HepG2 (cell line): ENCODE data around the gene MED28. TPM values are rescaled to one million over a fixed set of nuclear protein-coding genes. Genes with fewer than 3 reads are reported as not detected.

Experiments used
- ELF4 ChIP-seq: sonication (generic); formaldehyde crosslinking; IDR thresholded peaks from 2 replicates; pipeline ENCODE4 v1.5.0; 2020; ENCODE audit warnings: missing genetic modification reagents, mild to moderate bottlenecking, moderate library complexity, borderline replicate concordance
- HNRNPLL ChIP-seq: fragments of 200-400 bp; formaldehyde crosslinking; IDR thresholded peaks from 2 replicates; pipeline ENCODE4 v1.6.1; 2017; ENCODE audit warnings: mild to moderate bottlenecking, low read depth, low read length; ENCODE audit not compliant: poor library complexity, severe bottlenecking
- KLF6 ChIP-seq: IDR thresholded peaks from 2 replicates; pipeline ENCODE4 v1.8.0; 2016; ENCODE audit warnings: missing biosample characterization, missing genetic modification reagents
- LCORL ChIP-seq, 2 experiments: fragments of 450-650 bp in 1 of 2; sonication (generic) in 1 of 2; formaldehyde crosslinking in 1 of 2; IDR thresholded peaks; 2 replicates each; pipeline versions ENCODE4 v1.5.0 to v1.6.1; 2017 to 2020; ENCODE audit warnings: antibody characterized with exemption in 1 of 2, missing genetic modification reagents in 1 of 2
- NBN ChIP-seq: fragments of 450-650 bp; conservative IDR thresholded peaks from 2 replicates; pipeline ENCODE4 v1.6.1; 2017
- NFKB2 ChIP-seq: sonication (generic); formaldehyde crosslinking; IDR thresholded peaks from 2 replicates; pipeline ENCODE4 v1.4.0; 2020; ENCODE audit warnings: missing genetic modification reagents, borderline replicate concordance
- PRMT3 ChIP-seq: sonication (generic); formaldehyde crosslinking; IDR thresholded peaks from 2 replicates; pipeline ENCODE4 v1.8.1; 2022; ENCODE audit warnings: low read depth, mild to moderate bottlenecking, moderate library complexity, missing genetic modification reagents, borderline replicate concordance
- RFXAP ChIP-seq: sonication (generic); formaldehyde crosslinking; IDR thresholded peaks from 2 replicates; pipeline ENCODE4 v1.4.0; 2020; ENCODE audit warnings: missing genetic modification reagents, borderline replicate concordance
- SAP130 ChIP-seq: IDR thresholded peaks from 2 replicates; pipeline ENCODE4 v1.6.1; 2016; ENCODE audit warnings: low read depth
- SMARCC2 ChIP-seq: fragments of 450-650 bp; IDR thresholded peaks from 2 replicates; pipeline ENCODE4 v1.6.1; 2017; ENCODE audit warnings: antibody characterized with exemption, mild to moderate bottlenecking
- U2AF1 ChIP-seq: fragments of 200-400 bp; formaldehyde crosslinking; optimal IDR thresholded peaks from 2 replicates; pipeline ENCODE3; 2017; ENCODE audit warnings: mild to moderate bottlenecking, low read depth, low read length
- ZIK1 ChIP-seq: sonication (generic); formaldehyde crosslinking; IDR thresholded peaks from 2 replicates; pipeline ENCODE4 v1.5.0; 2020; ENCODE audit warnings: mild to moderate bottlenecking, low read depth, missing genetic modification reagents, borderline replicate concordance
- ZNF160 ChIP-seq: sonication (generic); formaldehyde crosslinking; IDR thresholded peaks from 2 replicates; pipeline ENCODE4 v1.8.0; 2022; ENCODE audit warnings: mild to moderate bottlenecking, inconsistent platforms, missing genetic modification reagents
- ZNF878 ChIP-seq: sonication (generic); formaldehyde crosslinking; IDR thresholded peaks from 2 replicates; pipeline ENCODE4 v1.8.1; 2023; ENCODE audit warnings: mild to moderate bottlenecking, missing genetic modification reagents, moderate library complexity
- polyA plus RNA-seq, 8 experiments: library from polyadenylated mRNA; depleted of rRNA in 3 of 8; stranded (reverse) in 7 of 8; unstranded in 1 of 8; fragments of >200 nt; fragmentation: Illumina TruSeq in 4 of 8; extraction: Trizol in 4 of 8; gene quantifications; 2 replicates each; pipeline versions ENCODE4 v1.2.1 to v1.2.3, GENCODE V29; 2011 to 2016; ENCODE audit warnings: low read depth in 4 of 8, missing spikeins in 1 of 8, mixed read lengths in 1 of 8; ENCODE audit not compliant: insufficient read depth in 1 of 8
- total RNA-seq, 5 experiments: library from RNA; depleted of rRNA; stranded (reverse); fragments of >200 nt; fragmentation: Illumina TruSeq; extraction: Trizol; gene quantifications; 2 replicates each; pipeline ENCODE4 v1.2.3, GENCODE V29; 2016; ENCODE audit warnings: low read depth in 1 of 5
- TF ChIP-seq, protein P1 (sequence below): sonication (generic); formaldehyde crosslinking; IDR thresholded peaks from 2 replicates; pipeline ENCODE4 v1.8.1; 2022; ENCODE audit warnings: low read depth, mild to moderate bottlenecking, missing genetic modification reagents
- TF ChIP-seq, protein P2 (sequence below): IDR thresholded peaks from 2 replicates; pipeline ENCODE4 v1.6.1; 2018; ENCODE audit warnings: missing genetic modification reagents, mild to moderate bottlenecking, missing compliant biosample characterization
- TF ChIP-seq, protein P3 (sequence below): sonication (generic); formaldehyde crosslinking; IDR thresholded peaks from 2 replicates; pipeline ENCODE4 v1.4.0; 2020; ENCODE audit warnings: missing genetic modification reagents; ENCODE audit errors: not compliant biosample characterization
- TF ChIP-seq, protein P4 (sequence below): sonication (generic); formaldehyde crosslinking; IDR thresholded peaks from 2 replicates; pipeline ENCODE4 v1.5.0; 2020; ENCODE audit warnings: mild to moderate bottlenecking, missing genetic modification reagents
- TF ChIP-seq, protein P5 (sequence below): sonication (generic); formaldehyde crosslinking; conservative IDR thresholded peaks from 2 replicates; pipeline ENCODE4 v1.4.0; 2020; ENCODE audit warnings: missing genetic modification reagents

The MED28 gene
- total and polyA plus RNA-seq, 2 of the 13 experiments (the other 11 are each of a cell fraction or from before 2014, with no cell fraction given), result 41.3 to 65.7 TPM

DNA sequence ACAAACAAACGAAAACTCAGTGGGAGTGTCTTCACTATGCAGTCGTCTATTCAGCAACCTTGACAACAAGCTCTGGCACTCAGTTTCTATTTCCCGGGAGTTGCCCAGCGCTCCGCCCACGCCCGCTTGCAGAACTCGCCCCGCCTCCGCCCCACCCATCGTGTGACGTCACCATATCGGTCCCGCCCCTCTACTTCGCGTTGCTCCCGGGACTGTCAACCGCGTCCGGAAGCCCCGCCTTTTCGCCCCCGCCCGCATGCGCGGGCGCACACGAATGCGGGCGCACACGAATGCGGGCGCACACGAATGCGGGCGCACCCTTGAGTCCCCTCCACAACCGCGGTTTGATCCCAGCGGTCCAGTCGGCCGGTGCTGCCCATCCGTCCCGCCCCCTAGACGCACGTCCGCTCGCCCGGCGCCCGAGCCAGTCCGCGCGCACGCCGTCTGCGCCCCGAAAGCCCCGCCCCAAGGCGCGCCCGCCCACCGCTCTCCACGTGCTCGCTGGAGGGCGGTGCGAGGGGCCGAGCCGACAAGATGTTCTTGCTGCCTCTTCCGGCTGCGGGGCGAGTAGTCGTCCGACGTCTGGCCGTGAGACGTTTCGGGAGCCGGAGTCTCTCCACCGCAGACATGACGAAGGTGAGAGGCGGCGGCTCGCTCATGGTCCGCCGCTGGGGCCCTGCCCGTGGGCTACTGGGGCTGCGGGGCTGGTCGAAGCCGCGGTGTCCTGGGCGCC lies 37.3 kb upstream of the MED28 start, which contains the start of gene LAP3 (continued):
- TF ChIP-seq, protein P1, sequence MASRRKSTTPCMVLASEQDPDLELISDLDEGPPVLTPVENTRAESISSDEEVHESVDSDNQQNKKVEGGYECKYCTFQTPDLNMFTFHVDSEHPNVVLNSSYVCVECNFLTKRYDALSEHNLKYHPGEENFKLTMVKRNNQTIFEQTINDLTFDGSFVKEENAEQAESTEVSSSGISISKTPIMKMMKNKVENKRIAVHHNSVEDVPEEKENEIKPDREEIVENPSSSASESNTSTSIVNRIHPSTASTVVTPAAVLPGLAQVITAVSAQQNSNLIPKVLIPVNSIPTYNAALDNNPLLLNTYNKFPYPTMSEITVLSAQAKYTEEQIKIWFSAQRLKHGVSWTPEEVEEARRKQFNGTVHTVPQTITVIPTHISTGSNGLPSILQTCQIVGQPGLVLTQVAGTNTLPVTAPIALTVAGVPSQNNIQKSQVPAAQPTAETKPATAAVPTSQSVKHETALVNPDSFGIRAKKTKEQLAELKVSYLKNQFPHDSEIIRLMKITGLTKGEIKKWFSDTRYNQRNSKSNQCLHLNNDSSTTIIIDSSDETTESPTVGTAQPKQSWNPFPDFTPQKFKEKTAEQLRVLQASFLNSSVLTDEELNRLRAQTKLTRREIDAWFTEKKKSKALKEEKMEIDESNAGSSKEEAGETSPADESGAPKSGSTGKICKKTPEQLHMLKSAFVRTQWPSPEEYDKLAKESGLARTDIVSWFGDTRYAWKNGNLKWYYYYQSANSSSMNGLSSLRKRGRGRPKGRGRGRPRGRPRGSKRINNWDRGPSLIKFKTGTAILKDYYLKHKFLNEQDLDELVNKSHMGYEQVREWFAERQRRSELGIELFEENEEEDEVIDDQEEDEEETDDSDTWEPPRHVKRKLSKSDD (CRISPR knock-in tag), result peak; percentile 31; the same call in 1 of the 2 replicates
- TF ChIP-seq KLF6 (CRISPR knock-in tag) (peak; percentile 95), NBN (no peak), PRMT3 (CRISPR knock-in tag) (no peak; the same call in 1 of the 2 replicates), ZNF878 (CRISPR knock-in tag) (no peak), LCORL (IDR thresholded peaks at IDR 0.05) (no peak), LCORL (CRISPR knock-in tag; IDR thresholded peaks at IDR 0.05) (peak; percentile 52; the same call in 1 of the 2 replicates), ZIK1 (no peak; the same call in 1 of the 2 replicates), U2AF1 (no peak), SMARCC2 (no peak), SAP130 (CRISPR knock-in tag) (peak; percentile 99), RFXAP (CRISPR knock-in tag) (peak; percentile 41; the same call in 1 of the 2 replicates), NFKB2 (CRISPR knock-in tag) (peak; percentile 45), HNRNPLL (peak; percentile 84), ZNF160 (CRISPR knock-in tag) (no peak), ELF4 (CRISPR knock-in tag) (no peak)
- TF ChIP-seq, protein P2, sequence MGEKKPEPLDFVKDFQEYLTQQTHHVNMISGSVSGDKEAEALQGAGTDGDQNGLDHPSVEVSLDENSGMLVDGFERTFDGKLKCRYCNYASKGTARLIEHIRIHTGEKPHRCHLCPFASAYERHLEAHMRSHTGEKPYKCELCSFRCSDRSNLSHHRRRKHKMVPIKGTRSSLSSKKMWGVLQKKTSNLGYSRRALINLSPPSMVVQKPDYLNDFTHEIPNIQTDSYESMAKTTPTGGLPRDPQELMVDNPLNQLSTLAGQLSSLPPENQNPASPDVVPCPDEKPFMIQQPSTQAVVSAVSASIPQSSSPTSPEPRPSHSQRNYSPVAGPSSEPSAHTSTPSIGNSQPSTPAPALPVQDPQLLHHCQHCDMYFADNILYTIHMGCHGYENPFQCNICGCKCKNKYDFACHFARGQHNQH, result peak; percentile 69; the same call in 1 of the 2 replicates
- TF ChIP-seq, protein P3, sequence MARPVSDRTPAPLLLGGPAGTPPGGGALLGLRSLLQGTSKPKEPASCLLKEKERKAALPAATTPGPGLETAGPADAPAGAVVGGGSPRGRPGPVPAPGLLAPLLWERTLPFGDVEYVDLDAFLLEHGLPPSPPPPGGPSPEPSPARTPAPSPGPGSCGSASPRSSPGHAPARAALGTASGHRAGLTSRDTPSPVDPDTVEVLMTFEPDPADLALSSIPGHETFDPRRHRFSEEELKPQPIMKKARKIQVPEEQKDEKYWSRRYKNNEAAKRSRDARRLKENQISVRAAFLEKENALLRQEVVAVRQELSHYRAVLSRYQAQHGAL, result peak; percentile 73
- TF ChIP-seq, protein P4, sequence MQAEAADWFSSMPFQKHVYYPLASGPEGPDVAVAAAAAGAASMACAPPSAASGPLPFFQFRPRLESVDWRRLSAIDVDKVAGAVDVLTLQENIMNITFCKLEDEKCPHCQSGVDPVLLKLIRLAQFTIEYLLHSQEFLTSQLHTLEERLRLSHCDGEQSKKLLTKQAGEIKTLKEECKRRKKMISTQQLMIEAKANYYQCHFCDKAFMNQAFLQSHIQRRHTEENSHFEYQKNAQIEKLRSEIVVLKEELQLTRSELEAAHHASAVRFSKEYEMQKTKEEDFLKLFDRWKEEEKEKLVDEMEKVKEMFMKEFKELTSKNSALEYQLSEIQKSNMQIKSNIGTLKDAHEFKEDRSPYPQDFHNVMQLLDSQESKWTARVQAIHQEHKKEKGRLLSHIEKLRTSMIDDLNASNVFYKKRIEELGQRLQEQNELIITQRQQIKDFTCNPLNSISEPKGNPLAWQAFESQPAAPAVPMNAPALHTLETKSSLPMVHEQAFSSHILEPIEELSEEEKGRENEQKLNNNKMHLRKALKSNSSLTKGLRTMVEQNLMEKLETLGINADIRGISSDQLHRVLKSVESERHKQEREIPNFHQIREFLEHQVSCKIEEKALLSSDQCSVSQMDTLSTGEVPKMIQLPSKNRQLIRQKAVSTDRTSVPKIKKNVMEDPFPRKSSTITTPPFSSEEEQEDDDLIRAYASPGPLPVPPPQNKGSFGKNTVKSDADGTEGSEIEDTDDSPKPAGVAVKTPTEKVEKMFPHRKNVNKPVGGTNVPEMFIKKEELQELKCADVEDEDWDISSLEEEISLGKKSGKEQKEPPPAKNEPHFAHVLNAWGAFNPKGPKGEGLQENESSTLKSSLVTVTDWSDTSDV, result 0 out of 2 replicates have a peak, but pooled peaks have one; percentile 32
- TF ChIP-seq, protein P5, sequence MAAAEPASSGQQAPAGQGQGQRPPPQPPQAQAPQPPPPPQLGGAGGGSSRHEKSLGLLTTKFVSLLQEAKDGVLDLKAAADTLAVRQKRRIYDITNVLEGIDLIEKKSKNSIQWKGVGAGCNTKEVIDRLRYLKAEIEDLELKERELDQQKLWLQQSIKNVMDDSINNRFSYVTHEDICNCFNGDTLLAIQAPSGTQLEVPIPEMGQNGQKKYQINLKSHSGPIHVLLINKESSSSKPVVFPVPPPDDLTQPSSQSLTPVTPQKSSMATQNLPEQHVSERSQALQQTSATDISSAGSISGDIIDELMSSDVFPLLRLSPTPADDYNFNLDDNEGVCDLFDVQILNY, result no peak
